Activated B cell treated with CpG ODN at 0.5 μM for 24 hours (primary cell): Measurements from ENCODE around the gene NSD1. TPM values are rescaled to one million over a fixed set of nuclear protein-coding genes. Genes with fewer than 3 reads are reported as not detected.

ENCODE experiments used
- ATAC-seq: fragments of 200-7000 bp; cut with Tn5 transposase; one replicate; pipeline ENCODE4 v1.10.0; 2021; ENCODE audit warnings: low read depth, mild to moderate bottlenecking, moderate library complexity
- CTCF ChIA-PET: fragments of 350-600 bp; sonication (Branson Sonifier 250); formaldehyde crosslinking; loops from one replicate; lab custom pipeline; 2021; ENCODE audit warnings: antibody characterized with exemption; lab: Charles Lee
- POLR2A ChIA-PET: fragments of 350-600 bp; sonication (Branson Sonifier 250); formaldehyde crosslinking; loops from one replicate; lab custom pipeline; 2021; ENCODE audit warnings: antibody characterized with exemption; lab: Charles Lee
- DNase-seq: peaks from one replicate; pipeline ENCODE4 v3.0.0; 2022
- H3K27ac Mint-ChIP-seq: one replicate; pipeline ENCODE4 v1.8.0; 2020; ENCODE audit warnings: mixed read lengths
- H3K27me3 Mint-ChIP-seq: one replicate; pipeline ENCODE4 v1.8.0; 2021; ENCODE audit warnings: mixed read lengths
- H3K36me3 Mint-ChIP-seq: one replicate; pipeline ENCODE4 v1.8.0; 2021; ENCODE audit warnings: low read depth, mixed read lengths
- H3K4me1 Mint-ChIP-seq: one replicate; pipeline ENCODE4 v1.8.0; 2021; ENCODE audit warnings: mixed read lengths
- H3K4me3 Mint-ChIP-seq: one replicate; pipeline ENCODE4 v1.8.0; 2020; ENCODE audit warnings: mild to moderate bottlenecking, mixed read lengths
- H3K9me3 Mint-ChIP-seq: one replicate; pipeline ENCODE4 v1.8.0; 2020; ENCODE audit warnings: mixed read lengths
- CTCF ChIP-seq: fragments of 200-600 bp; IDR thresholded peaks from one replicate; pipeline ENCODE4 v1.8.0; 2022; ENCODE audit warnings: antibody characterized with exemption, mild to moderate bottlenecking
- intact Hi-C: fragments of 100-400 bp; cut with micrococcal nuclease; formaldehyde crosslinking; loops from one replicate; pipeline ENCODE4 v1.15.1; 2024
- total RNA-seq: library from RNA; stranded (reverse); gene quantifications from 2 replicates; pipeline ENCODE4 v1.2.3, GENCODE V29; 2022

The NSD1 gene
- total RNA-seq, 1 donor from 2014 or later = 108 TPM

- TF ChIP-seq CTCF = no peak
- H3K9me3 Mint-ChIP-seq = no peaks in the 10 kb centered on the region
- intact Hi-C loops = loop anchor here (5.0 kb wide), 1 partner anchor 38 kb away; no protein-coding TSS in a partner anchor
- no peak overlapping the region for H3K4me3 Mint-ChIP-seq
- peaks cover 24% of the 10 kb centered on the region for H3K36me3 Mint-ChIP-seq
- ChIA-PET CTCF (no interaction called here), POLR2A (no interaction called here)
- no peak overlapping the region for H3K27ac Mint-ChIP-seq
- DNase-seq (no peak), ATAC-seq (no peak)
- no peaks in the 10 kb centered on the region for H3K27me3 Mint-ChIP-seq
- peaks cover 18% of the 10 kb centered on the region for H3K4me1 Mint-ChIP-seq
Observed at GRCh38 chr5:177183766-177184360, 50.3 kb downstream of the NSD1 start.

GRCh38 chr5:177185993-177186392, 52.4 kb downstream of the NSD1 start:
- Mint-ChIP-seq H3K4me1 (peaks cover 16% of the 10 kb centered on the region), H3K27me3 (no peaks in the 10 kb centered on the region), H3K27ac (no peak overlapping the region), H3K36me3 (peaks cover 25% of the 10 kb centered on the region), H3K9me3 (no peaks in the 10 kb centered on the region), H3K4me3 (no peak overlapping the region)
- ATAC-seq = no peak
- DNase-seq = no peak
- POLR2A ChIA-PET = no interaction called here
- CTCF ChIA-PET = no interaction called here
- no peak for TF ChIP-seq CTCF
- intact Hi-C loops = no loop called here

- Mint-ChIP-seq H3K9me3 (no peaks in the 10 kb centered on the region), H3K4me1 (peaks cover 16% of the 10 kb centered on the region), H3K27ac (no peak overlapping the region), H3K36me3 (peaks cover 23% of the 10 kb centered on the region), H3K4me3 (no peak overlapping the region), H3K27me3 (no peaks in the 10 kb centered on the region)
- no peak for TF ChIP-seq CTCF
- POLR2A ChIA-PET = interaction anchor here (0.6 kb wide), 2 partner anchors 21 to 777 kb away, joined by 3 to 6 read pairs; no protein-coding TSS in a partner anchor
- intact Hi-C loops = no loop called here
- CTCF ChIA-PET = no interaction called here
- ATAC-seq = no peak
- no peak for DNase-seq
Observed at GRCh38 chr5:177186645-177187044, 53.1 kb downstream of the NSD1 start.

GRCh38 chr5:177188775-177189174, 55.2 kb downstream of the NSD1 start:
- H3K27ac Mint-ChIP-seq = no peak overlapping the region
- ATAC-seq = no peak
- no peaks in the 10 kb centered on the region for H3K27me3 Mint-ChIP-seq
- no peaks in the 10 kb centered on the region for H3K9me3 Mint-ChIP-seq
- intact Hi-C loops = no loop called here
- ChIA-PET CTCF (interaction anchor here (1.2 to 1.5 kb wide), 2 partner anchors 9 to 74 kb away, joined by 4 to 5 read pairs; no protein-coding TSS in a partner anchor), POLR2A (no interaction called here)
- H3K36me3 Mint-ChIP-seq = peaks cover 34% of the 10 kb centered on the region
- no peak overlapping the region for H3K4me3 Mint-ChIP-seq
- DNase-seq = no peak
- TF ChIP-seq CTCF = no peak
- peaks cover 12% of the 10 kb centered on the region for H3K4me1 Mint-ChIP-seq

GRCh38 chr5:177189416-177189815, 55.8 kb downstream of the NSD1 start:
- POLR2A ChIA-PET = no interaction called here

More at GRCh38 chr5:177189416-177189815, 55.8 kb downstream of the NSD1 start:
- no peak for ATAC-seq
- no peak overlapping the region for H3K4me3 Mint-ChIP-seq
- intact Hi-C loops = no loop called here
- no peaks in the 10 kb centered on the region for H3K9me3 Mint-ChIP-seq
- no peak for DNase-seq
- no peaks in the 10 kb centered on the region for H3K27me3 Mint-ChIP-seq
- H3K27ac Mint-ChIP-seq = no peak overlapping the region
- peaks cover 6% of the 10 kb centered on the region for H3K4me1 Mint-ChIP-seq
- CTCF ChIA-PET = no interaction called here
- H3K36me3 Mint-ChIP-seq = peaks cover 35% of the 10 kb centered on the region
- TF ChIP-seq CTCF = no peak
